Smooth muscle cell (in vitro differentiated cells): ENCODE results near the gene ZP1. TPM values are rescaled to one million over a fixed set of nuclear protein-coding genes. Genes with fewer than 3 reads are reported as not detected.

ENCODE experiments used
- DNase-seq: peaks from one replicate; lab custom pipeline; 2025; ENCODE audit not compliant: unreplicated experiment; lab: John Stamatoyannopoulos, UW
- H2AFZ ChIP-seq: fragments of 200-600 bp; sonication (generic); 2 replicates; pipeline ENCODE4 v1.6.0; 2016; ENCODE audit warnings: antibody characterized with exemption, low read depth, mild to moderate bottlenecking
- H3F3A ChIP-seq: fragments of 200-600 bp; sonication (generic); 2 replicates; pipeline ENCODE4 v1.6.0; 2017; ENCODE audit warnings: antibody characterized with exemption, low read depth
- H3K27ac ChIP-seq: fragments of 200-600 bp; sonication (generic); 2 replicates; pipeline ENCODE4 v1.5.1; 2016; ENCODE audit warnings: low read depth, mild to moderate bottlenecking
- H3K27me3 ChIP-seq: fragments of 200-600 bp; sonication (generic); 2 replicates; pipeline ENCODE4 v1.6.1; 2016; ENCODE audit warnings: low read depth, mild to moderate bottlenecking
- H3K36me3 ChIP-seq: fragments of 200-600 bp; sonication (generic); 2 replicates; pipeline ENCODE4 v1.5.1; 2016; ENCODE audit warnings: low read depth
- H3K4me1 ChIP-seq: fragments of 200-600 bp; sonication (generic); 2 replicates; pipeline ENCODE4 v1.5.1; 2016; ENCODE audit warnings: low read depth
- H3K4me2 ChIP-seq: fragments of 200-600 bp; sonication (generic); 2 replicates; pipeline ENCODE4 v1.6.0; 2016; ENCODE audit warnings: mild to moderate bottlenecking
- H3K4me3 ChIP-seq: fragments of 200-600 bp; sonication (generic); 2 replicates; pipeline ENCODE4 v1.5.1; 2016; ENCODE audit warnings: mild to moderate bottlenecking
- H3K79me2 ChIP-seq: fragments of 200-600 bp; sonication (generic); 2 replicates; pipeline ENCODE4 v1.6.0; 2016; ENCODE audit warnings: low read depth, mild to moderate bottlenecking
- H3K9ac ChIP-seq: fragments of 200-600 bp; sonication (generic); 2 replicates; pipeline ENCODE4 v1.6.0; 2016; ENCODE audit warnings: low read depth
- H3K9me3 ChIP-seq: fragments of 200-600 bp; sonication (generic); replicated peaks from 2 replicates; pipeline ENCODE4 v1.5.1; 2016; ENCODE audit warnings: low read depth
- H4K20me1 ChIP-seq: fragments of 200-600 bp; sonication (generic); 2 replicates; pipeline ENCODE4 v1.6.0; 2016; ENCODE audit warnings: low read depth
- CTCF ChIP-seq: fragments of 200-600 bp; sonication (generic); IDR thresholded peaks from 2 replicates; pipeline ENCODE4 v1.5.1; 2017; ENCODE audit warnings: borderline replicate concordance, mild to moderate bottlenecking, antibody characterized with exemption; ENCODE audit not compliant: insufficient read depth, poor library complexity, severe bottlenecking
- WGBS: methylation state at CpG from one replicate; pipeline ENCODE4 v1.1.7; 2016; ENCODE audit warnings: low lambda C conversion rate; 5-methylcytosine and 5-hydroxymethylcytosine counted together
- polyA plus RNA-seq: library from polyadenylated mRNA; unstranded; fragments of >200 nt; fragmentation: Nextera tagmentation; extraction: Ambion mirVana; gene quantifications from 2 replicates; pipeline ENCODE4 v1.2.1, GENCODE V29; 2016
- total RNA-seq: library from RNA; depleted of rRNA; stranded (reverse); fragments of >200 nt; gene quantifications from 2 replicates; pipeline ENCODE4 v1.2.3, GENCODE V29; 2014

Gene ZP1
- total and polyA plus RNA-seq, 2 experiments from 2014 or later, result 0.94 to 2.9 TPM

DNA sequence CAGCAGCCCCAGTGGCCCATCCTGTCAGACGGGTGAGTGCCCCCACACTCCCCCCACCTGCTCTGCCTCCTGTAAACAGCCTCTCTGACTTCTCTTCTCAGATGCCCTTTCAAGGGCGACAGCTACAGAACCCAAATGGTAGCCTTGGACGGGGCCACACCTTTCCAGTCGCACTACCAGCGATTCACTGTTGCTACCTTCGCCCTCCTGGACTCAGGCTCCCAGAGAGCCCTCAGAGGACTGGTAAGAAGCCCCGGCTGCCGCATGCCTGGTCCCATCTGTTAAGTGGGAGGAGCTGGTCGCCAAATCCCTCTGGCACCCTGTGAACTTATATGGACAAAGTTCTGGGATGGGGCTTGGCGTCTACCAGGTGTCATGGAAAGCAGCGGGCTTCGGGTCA, 6.2 kb downstream of the ZP1 start:
- Histone ChIP-seq H3K79me2 (no peaks in the 10 kb centered on the region), H3K9ac (no peak overlapping the region), H3K9me3 (no peaks in the 10 kb centered on the region), H3K4me3 (no peak overlapping the region), H3K4me1 (no peaks in the 10 kb centered on the region), H3K4me2 (peak overlapping the region; percentile 53), H3K27me3 (no peaks in the 10 kb centered on the region), H3F3A (no peaks in the 10 kb centered on the region), H3K36me3 (no peaks in the 10 kb centered on the region), H3K27ac (no peak overlapping the region), H4K20me1 (no peaks in the 10 kb centered on the region), H2AFZ (no peak overlapping the region)
- DNase-seq, result no peak
- no peak for TF ChIP-seq CTCF
- 89% methylated on average over 12 of the region's 12 CpGs for WGBS

GRCh38 chr11:60874421-60875365, 7.4 kb downstream of the ZP1 start:
- 97% methylated on average over 13 of the region's 13 CpGs for WGBS
- Histone ChIP-seq H4K20me1 (no peaks in the 10 kb centered on the region), H3K4me2 (no peak overlapping the region), H3K36me3 (no peaks in the 10 kb centered on the region), H3K27ac (no peak overlapping the region), H3K4me1 (no peaks in the 10 kb centered on the region), H3K79me2 (no peaks in the 10 kb centered on the region), H3K9ac (no peak overlapping the region), H3K27me3 (no peaks in the 10 kb centered on the region), H2AFZ (no peak overlapping the region), H3K4me3 (no peak overlapping the region), H3F3A (no peaks in the 10 kb centered on the region), H3K9me3 (no peaks in the 10 kb centered on the region)
- TF ChIP-seq CTCF, result no peak
- DNase-seq, result no peak

DNA sequence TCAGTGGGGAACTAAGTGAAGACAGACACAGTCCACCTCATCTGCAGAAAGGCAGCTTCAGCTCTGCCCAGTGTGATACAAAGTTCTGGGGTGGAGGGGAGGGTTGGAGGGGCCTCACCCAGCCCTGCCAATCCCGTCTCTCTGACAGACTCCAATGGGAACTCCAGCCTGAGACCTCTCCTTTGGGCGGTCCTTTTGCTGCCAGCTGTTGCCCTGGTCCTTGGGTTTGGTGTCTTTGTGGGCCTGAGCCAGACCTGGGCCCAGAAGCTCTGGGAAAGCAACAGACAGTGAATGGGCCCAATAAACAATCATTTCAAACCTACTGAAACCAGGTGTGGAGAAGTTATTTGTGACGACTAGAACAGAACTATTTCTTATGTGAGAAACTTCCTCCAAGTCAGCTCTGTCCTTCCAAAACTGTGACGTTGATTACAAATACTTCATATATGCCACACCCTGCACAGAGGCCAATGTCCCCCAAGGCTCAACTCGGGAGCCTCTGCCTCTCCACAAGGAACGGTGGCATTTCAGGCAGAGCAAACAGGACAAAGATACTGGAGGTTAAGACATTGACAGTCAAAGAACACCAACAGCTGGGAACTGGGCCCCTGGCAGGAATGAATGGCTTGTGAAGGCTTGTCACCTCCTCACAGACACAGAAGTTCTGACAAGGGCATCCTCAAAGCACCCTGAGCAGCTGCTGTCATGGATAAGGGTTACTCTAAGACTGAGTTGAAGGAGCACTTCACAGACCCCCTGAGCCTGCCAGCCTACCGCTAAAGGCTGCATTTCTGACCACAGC, 8.2 kb downstream of the ZP1 start:
- Histone ChIP-seq H3K79me2 (no peaks in the 10 kb centered on the region), H4K20me1 (no peaks in the 10 kb centered on the region), H3K36me3 (no peaks in the 10 kb centered on the region), H3K9ac (no peak overlapping the region), H3K4me3 (no peak overlapping the region), H3K4me1 (no peaks in the 10 kb centered on the region), H3K27ac (no peak overlapping the region), H3K4me2 (no peak overlapping the region), H3K9me3 (no peaks in the 10 kb centered on the region), H3K27me3 (no peaks in the 10 kb centered on the region), H3F3A (no peaks in the 10 kb centered on the region), H2AFZ (no peak overlapping the region)
- no peak for TF ChIP-seq CTCF
- DNase-seq, result no peak
- 96% methylated on average over 7 of the region's 7 CpGs for WGBS
